DND-41 (cell line): ENCODE data around the gene RNF32.
A peak's percentile ranks its signal among the peaks of the same experiment; 100 is the strongest.

Source experiments
- ATAC-seq: fragments of 200-7000 bp; cut with Tn5 transposase; 3 replicates; pipeline ENCODE4 v1.9.1; 2021; ENCODE audit warnings: low read depth; ENCODE audit not compliant: insufficient read depth
- DNase-seq: peaks from one replicate; pipeline ENCODE4 v3.0.0-alpha.2; 2020
- H2AFZ ChIP-seq: 2 replicates; pipeline ENCODE4 v1.6.0; 2012; ENCODE audit warnings: low read depth, low read length
- H3K27ac ChIP-seq: 2 replicates; pipeline ENCODE4 v1.5.1; 2012; ENCODE audit warnings: low read length, inconsistent platforms
- H3K27me3 ChIP-seq: fragments of 200-600 bp; sonication (generic); 2 replicates; pipeline ENCODE4 v1.6.0; 2012; ENCODE audit warnings: low read length, mild to moderate bottlenecking, inconsistent platforms; ENCODE audit not compliant: insufficient read depth, poor library complexity
- H3K36me3 ChIP-seq: 2 replicates; pipeline ENCODE4 v1.5.1; 2012; ENCODE audit warnings: low read length, inconsistent platforms; ENCODE audit not compliant: insufficient read depth
- H3K4me1 ChIP-seq: 2 replicates; pipeline ENCODE4 v1.5.1; 2012; ENCODE audit warnings: mild to moderate bottlenecking, low read length; ENCODE audit not compliant: insufficient read depth
- H3K4me2 ChIP-seq: 2 replicates; pipeline ENCODE4 v1.6.0; 2012; ENCODE audit warnings: mild to moderate bottlenecking, moderate library complexity, low read length, inconsistent platforms; ENCODE audit not compliant: insufficient read depth
- H3K4me3 ChIP-seq, 2 experiments: fragments of 200-600 bp in 1 of 2; shearing (Covaris generic) in 1 of 2; 2 replicates each; pipeline ENCODE4 v1.5.1; 2012 to 2016; ENCODE audit warnings: inconsistent platforms in 2 of 2, low read length in 2 of 2, mild to moderate bottlenecking in 2 of 2, low read depth in 1 of 2, moderate library complexity in 1 of 2
- H3K79me2 ChIP-seq: 2 replicates; pipeline ENCODE4 v1.6.0; 2012; ENCODE audit warnings: low read length, inconsistent platforms; ENCODE audit not compliant: insufficient read depth
- H3K9ac ChIP-seq: 2 replicates; pipeline ENCODE4 v1.6.0; 2012; ENCODE audit warnings: low read depth, mild to moderate bottlenecking, inconsistent platforms, low read length, moderate library complexity
- H3K9me3 ChIP-seq: 2 replicates; pipeline ENCODE4 v1.5.1; 2012; ENCODE audit warnings: low read length, moderate library complexity, mild to moderate bottlenecking, inconsistent platforms; ENCODE audit not compliant: insufficient read depth, severe bottlenecking
- H4K20me1 ChIP-seq: 2 replicates; pipeline ENCODE4 v1.6.0; 2012; ENCODE audit warnings: low read length; ENCODE audit not compliant: insufficient read depth
- EZH2 ChIP-seq: IDR thresholded peaks from 3 replicates; pipeline ENCODE4 v1.6.1; 2012; ENCODE audit warnings: borderline replicate concordance, low read depth, mild to moderate bottlenecking, moderate library complexity, low read length, inconsistent platforms; ENCODE audit not compliant: severe bottlenecking
- TF ChIP-seq, protein P1 (sequence below): IDR thresholded peaks from 2 replicates; pipeline ENCODE4 v1.5.1; 2012; ENCODE audit warnings: borderline replicate concordance, low read length, moderate library complexity, mild to moderate bottlenecking; ENCODE audit not compliant: poor library complexity, severe bottlenecking; ENCODE audit errors: extremely low read depth

Gene RNF32

DNA sequence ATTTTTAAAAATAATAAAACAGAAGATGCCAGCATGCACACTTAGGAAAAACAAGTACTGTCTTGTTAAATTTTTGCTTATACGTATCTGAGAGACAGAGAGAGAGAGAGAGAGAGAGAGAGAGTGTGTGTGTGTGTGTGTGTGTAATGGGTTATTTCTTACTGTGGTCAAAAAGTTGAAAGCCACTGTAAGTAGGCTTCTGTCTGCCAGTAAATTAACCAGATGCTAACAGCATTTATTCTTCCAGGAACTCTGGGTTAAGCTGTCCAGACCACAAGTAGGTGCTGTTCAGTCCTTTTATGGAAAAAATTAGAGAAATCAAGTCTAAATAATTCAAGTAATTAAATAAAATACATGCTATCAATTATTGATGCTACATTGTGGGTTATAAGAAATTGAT, 39.7 kb downstream of the RNF32 start:
- no peak overlapping the region for H3K27ac ChIP-seq
- H3K4me2 ChIP-seq, result no peak overlapping the region
- no peak overlapping the region for H3K9ac ChIP-seq
- H3K9me3 ChIP-seq, result no peaks in the 10 kb centered on the region
- no peak overlapping the region for H3K4me3 ChIP-seq
- no peak for TF ChIP-seq EZH2
- TF ChIP-seq, protein P1, sequence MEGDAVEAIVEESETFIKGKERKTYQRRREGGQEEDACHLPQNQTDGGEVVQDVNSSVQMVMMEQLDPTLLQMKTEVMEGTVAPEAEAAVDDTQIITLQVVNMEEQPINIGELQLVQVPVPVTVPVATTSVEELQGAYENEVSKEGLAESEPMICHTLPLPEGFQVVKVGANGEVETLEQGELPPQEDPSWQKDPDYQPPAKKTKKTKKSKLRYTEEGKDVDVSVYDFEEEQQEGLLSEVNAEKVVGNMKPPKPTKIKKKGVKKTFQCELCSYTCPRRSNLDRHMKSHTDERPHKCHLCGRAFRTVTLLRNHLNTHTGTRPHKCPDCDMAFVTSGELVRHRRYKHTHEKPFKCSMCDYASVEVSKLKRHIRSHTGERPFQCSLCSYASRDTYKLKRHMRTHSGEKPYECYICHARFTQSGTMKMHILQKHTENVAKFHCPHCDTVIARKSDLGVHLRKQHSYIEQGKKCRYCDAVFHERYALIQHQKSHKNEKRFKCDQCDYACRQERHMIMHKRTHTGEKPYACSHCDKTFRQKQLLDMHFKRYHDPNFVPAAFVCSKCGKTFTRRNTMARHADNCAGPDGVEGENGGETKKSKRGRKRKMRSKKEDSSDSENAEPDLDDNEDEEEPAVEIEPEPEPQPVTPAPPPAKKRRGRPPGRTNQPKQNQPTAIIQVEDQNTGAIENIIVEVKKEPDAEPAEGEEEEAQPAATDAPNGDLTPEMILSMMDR, result no peak
- H3K4me1 ChIP-seq, result no peaks in the 10 kb centered on the region
- no peak overlapping the region for H2AFZ ChIP-seq
- H3K79me2 ChIP-seq, result no peaks in the 10 kb centered on the region
- H3K27me3 ChIP-seq, result no peaks in the 10 kb centered on the region
- ATAC-seq (peak; percentile 39; the same call in 1 of the 3 replicates), DNase-seq (no peak)
- H4K20me1 ChIP-seq, result no peaks in the 10 kb centered on the region
- H3K36me3 ChIP-seq, result peaks cover 59% of the 10 kb centered on the region

DNA sequence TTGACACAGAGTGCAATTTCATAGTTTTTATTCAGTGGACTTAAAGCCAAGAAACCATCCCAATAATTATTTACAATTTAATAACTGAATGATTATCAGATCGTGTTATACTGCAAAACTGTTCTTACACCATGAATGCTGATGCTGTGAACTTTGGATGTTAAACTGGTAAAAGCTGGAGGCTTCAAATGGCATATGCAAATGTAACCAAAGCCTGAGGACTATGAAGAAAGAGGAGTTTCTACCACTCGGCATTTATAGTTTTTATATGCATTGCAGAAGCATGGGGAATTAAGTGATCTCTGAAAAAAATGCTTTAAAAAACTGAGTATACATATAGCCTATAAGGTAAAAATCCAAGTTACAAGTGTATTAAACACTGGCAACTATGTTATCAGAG, 42.4 kb downstream of the RNF32 start:
- Histone ChIP-seq H3K79me2 (no peaks in the 10 kb centered on the region), H2AFZ (no peak overlapping the region), H3K36me3 (peaks cover 45% of the 10 kb centered on the region; the same call in 1 of the 2 replicates), H3K4me3 (no peak overlapping the region), H3K9me3 (no peaks in the 10 kb centered on the region), H3K4me2 (no peak overlapping the region), H3K27me3 (no peaks in the 10 kb centered on the region), H4K20me1 (no peaks in the 10 kb centered on the region), H3K4me1 (no peaks in the 10 kb centered on the region), H3K9ac (no peak overlapping the region), H3K27ac (no peak overlapping the region)
- DNase-seq (no peak), ATAC-seq (no peak)
- TF ChIP-seq EZH2, result no peak
- TF ChIP-seq, protein P1, result no peak

- Histone ChIP-seq H2AFZ (no peak overlapping the region), H3K27ac (no peak overlapping the region), H3K9ac (no peak overlapping the region), H3K9me3 (no peaks in the 10 kb centered on the region), H3K4me2 (no peak overlapping the region), H3K79me2 (no peaks in the 10 kb centered on the region), H3K4me1 (no peaks in the 10 kb centered on the region), H3K27me3 (no peaks in the 10 kb centered on the region), H3K36me3 (peaks cover 33% of the 10 kb centered on the region; the same call in 1 of the 2 replicates), H4K20me1 (no peaks in the 10 kb centered on the region), H3K4me3 (no peak overlapping the region)
- TF ChIP-seq, protein P1, result no peak
- TF ChIP-seq EZH2, result no peak
- no peak for DNase-seq
- ATAC-seq, result no peak
Measured at GRCh38 chr7:156684251-156684650, 43.7 kb downstream of the RNF32 start.

DNA sequence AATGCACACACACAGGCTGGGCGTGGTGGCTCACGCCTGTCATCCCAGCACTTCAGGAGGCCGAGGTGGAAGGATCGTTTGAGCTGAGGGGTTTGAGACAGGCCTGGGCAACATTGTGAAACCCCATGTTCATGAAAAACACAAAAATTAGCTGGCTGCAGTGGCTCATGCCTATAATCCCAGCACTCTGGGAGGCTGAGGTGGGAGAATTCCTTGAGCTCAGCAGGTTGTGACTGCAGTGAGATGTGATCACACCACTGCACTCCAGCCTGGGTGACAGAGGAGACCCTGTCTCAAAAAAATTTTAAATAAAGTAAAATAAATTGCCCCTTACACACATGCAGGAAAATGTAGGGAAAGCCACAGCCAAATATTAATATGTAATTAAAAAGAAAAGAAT, 44.1 kb downstream of the RNF32 start:
- H3K9me3 ChIP-seq, result no peaks in the 10 kb centered on the region
- H3K79me2 ChIP-seq, result no peaks in the 10 kb centered on the region
- no peak overlapping the region for H3K4me3 ChIP-seq
- no peaks in the 10 kb centered on the region for H3K27me3 ChIP-seq
- H4K20me1 ChIP-seq, result no peaks in the 10 kb centered on the region
- no peak overlapping the region for H2AFZ ChIP-seq
- H3K4me1 ChIP-seq, result no peaks in the 10 kb centered on the region
- DNase-seq, result no peak
- H3K9ac ChIP-seq, result no peak overlapping the region
- no peak for TF ChIP-seq EZH2
- TF ChIP-seq, protein P1, result no peak
- no peak overlapping the region for H3K4me2 ChIP-seq
- ATAC-seq, result no peak
- H3K27ac ChIP-seq, result no peak overlapping the region
- peaks cover 28% of the 10 kb centered on the region; the same call in 1 of the 2 replicates for H3K36me3 ChIP-seq
